GM23338 (cell line): ENCODE data around the gene ZNRF2.

Experiments used
- CREB1 ChIP-seq: fragments of 250-450 bp; sonication (Bioruptor Pico); IDR thresholded peaks from 2 replicates; pipeline ENCODE4 v1.5.0; 2020; ENCODE audit warnings: low read depth, mild to moderate bottlenecking, moderate library complexity
- EZH2 ChIP-seq: fragments of 200-600 bp; sonication (generic); IDR thresholded peaks from one replicate; pipeline ENCODE4 v1.8.0; 2017; ENCODE audit warnings: antibody characterized with exemption, mild to moderate bottlenecking, low read depth; ENCODE audit not compliant: unreplicated experiment
- POLR2AphosphoS5 ChIP-seq: IDR thresholded peaks from 2 replicates; pipeline ENCODE4 v1.6.1; 2016; ENCODE audit warnings: antibody characterized with exemption, low read depth
- REST ChIP-seq: IDR thresholded peaks from one replicate; pipeline ENCODE4 v1.6.1; 2018; ENCODE audit warnings: antibody characterized with exemption; ENCODE audit not compliant: unreplicated experiment
- TF ChIP-seq, protein P1 (sequence below), 2 experiments: fragments of 200-600 bp in 1 of 2; sonication (generic) in 1 of 2; conservative IDR thresholded peaks; 2 replicates each; pipeline versions ENCODE4 v1.5.1 to v1.6.1; 2016 to 2017; ENCODE audit warnings: antibody characterized with exemption in 2 of 2, low read depth in 2 of 2, mild to moderate bottlenecking in 2 of 2, moderate library complexity in 1 of 2

DNA sequence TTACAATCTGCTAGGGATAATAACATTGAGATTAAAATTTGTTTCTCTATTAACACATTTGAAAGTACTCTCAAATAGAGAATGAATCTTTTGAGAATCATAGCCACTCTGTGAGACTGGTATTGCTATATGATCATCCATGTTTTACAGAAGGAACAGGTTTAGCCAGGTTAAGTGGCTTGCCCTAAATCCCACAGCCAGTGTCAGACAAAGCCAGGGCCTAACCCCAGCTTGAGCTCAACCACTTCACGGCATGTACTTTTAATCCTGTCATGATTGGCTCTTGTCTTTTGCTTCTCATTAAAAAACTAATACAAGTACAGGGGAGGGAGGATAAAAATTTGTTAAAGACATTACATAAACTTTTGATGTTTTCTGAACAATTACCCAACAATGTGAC lies 3.8 kb upstream of the ZNRF2 start:
- TF ChIP-seq, protein P1, sequence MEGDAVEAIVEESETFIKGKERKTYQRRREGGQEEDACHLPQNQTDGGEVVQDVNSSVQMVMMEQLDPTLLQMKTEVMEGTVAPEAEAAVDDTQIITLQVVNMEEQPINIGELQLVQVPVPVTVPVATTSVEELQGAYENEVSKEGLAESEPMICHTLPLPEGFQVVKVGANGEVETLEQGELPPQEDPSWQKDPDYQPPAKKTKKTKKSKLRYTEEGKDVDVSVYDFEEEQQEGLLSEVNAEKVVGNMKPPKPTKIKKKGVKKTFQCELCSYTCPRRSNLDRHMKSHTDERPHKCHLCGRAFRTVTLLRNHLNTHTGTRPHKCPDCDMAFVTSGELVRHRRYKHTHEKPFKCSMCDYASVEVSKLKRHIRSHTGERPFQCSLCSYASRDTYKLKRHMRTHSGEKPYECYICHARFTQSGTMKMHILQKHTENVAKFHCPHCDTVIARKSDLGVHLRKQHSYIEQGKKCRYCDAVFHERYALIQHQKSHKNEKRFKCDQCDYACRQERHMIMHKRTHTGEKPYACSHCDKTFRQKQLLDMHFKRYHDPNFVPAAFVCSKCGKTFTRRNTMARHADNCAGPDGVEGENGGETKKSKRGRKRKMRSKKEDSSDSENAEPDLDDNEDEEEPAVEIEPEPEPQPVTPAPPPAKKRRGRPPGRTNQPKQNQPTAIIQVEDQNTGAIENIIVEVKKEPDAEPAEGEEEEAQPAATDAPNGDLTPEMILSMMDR (conservative IDR thresholded peaks at IDR 0.05; ENCODE audit: low read depth in 2 of 2): no peak
- no peak for TF ChIP-seq POLR2AphosphoS5
- no peak for TF ChIP-seq CREB1
- TF ChIP-seq EZH2: no peak
- TF ChIP-seq REST: no peak
